Daoy (cell line): Measurements from ENCODE around the gene HDAC7. TPM values are rescaled to one million over a fixed set of nuclear protein-coding genes. Genes with fewer than 3 reads are reported as not detected.

Experiments used
- DNase-seq: peaks from one replicate; pipeline ENCODE4 v3.0.0-alpha.2; 2015; ENCODE audit warnings: low read depth
- total RNA-seq: library from RNA; depleted of rRNA; stranded (reverse); fragments of >200 nt; shearing (Covaris generic); gene quantifications from 2 replicates; pipeline ENCODE4 v1.2.3, GENCODE V29; 2014

HDAC7 gene
- total RNA-seq, 1 experiment from 2014 or later: 20.6 TPM

DNA sequence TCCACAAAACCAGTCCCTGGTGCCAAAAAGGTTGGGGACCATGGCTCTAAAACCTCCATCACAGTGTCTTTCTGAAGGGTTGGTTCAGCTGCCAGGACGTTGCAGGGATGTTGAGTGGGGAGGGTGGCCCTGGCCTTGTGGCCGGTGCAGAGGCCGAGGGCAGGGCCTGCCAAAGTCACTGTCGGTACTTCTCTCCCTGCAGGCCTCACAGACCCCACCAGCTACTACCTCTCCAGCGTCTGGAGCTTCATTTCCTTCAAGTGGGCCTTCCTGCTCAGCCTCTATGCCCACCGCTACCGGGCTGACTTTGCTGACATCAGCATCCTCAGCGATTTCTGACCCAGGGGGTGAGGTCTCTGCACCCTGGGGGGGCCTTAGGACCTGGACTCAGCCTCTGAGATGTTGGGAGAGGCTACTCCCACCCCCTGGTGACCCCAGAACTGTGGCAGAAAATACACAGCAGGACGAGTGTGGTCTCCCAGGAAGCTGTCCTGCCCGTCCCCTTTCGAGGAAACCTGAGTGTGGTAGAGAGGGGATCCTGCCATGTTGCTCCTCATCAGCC is 39.7 kb downstream of the HDAC7 start:
- no peak for DNase-seq

DNA sequence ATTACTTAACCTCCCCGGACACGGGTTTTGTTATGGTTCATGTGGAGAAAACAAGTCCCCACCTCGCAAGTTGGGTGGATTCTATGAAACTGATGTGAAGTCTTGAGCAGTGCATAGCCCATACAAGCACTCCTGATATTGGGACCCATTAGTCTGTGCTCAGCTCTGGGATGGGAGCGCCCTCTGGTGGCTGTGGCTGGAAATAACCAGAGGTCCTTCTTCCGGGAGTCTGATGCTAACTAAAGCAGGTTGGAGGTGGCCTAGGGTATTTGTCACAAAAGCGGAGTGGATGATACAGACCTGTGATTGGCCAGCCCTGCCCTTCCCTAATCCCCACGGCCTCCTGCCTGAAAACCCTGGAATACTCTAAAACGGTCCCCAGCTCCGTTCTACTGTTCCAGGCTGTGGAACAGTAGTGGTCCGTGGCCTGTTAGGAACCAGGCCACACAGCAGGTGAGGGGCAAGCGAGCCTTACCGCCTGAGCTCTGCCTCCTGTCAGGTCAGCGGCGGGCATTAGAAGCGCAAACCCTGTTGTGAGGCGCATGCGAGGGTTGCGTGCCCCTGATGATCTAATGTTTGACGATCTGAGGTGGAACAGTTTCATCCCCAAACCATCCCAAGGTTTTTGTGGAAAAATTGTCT is 40.3 kb downstream of the HDAC7 start:
- DNase-seq: peak; percentile 86

GRCh38 chr12:47778881-47779280 is 40.8 kb downstream of the HDAC7 start:
- DNase-seq: no peak

- DNase-seq: no peak
Measured at GRCh38 chr12:47777741-47778558, 41.8 kb downstream of the HDAC7 start.

GRCh38 chr12:47777151-47777550 is 42.6 kb downstream of the HDAC7 start:
- DNase-seq: no peak

DNA sequence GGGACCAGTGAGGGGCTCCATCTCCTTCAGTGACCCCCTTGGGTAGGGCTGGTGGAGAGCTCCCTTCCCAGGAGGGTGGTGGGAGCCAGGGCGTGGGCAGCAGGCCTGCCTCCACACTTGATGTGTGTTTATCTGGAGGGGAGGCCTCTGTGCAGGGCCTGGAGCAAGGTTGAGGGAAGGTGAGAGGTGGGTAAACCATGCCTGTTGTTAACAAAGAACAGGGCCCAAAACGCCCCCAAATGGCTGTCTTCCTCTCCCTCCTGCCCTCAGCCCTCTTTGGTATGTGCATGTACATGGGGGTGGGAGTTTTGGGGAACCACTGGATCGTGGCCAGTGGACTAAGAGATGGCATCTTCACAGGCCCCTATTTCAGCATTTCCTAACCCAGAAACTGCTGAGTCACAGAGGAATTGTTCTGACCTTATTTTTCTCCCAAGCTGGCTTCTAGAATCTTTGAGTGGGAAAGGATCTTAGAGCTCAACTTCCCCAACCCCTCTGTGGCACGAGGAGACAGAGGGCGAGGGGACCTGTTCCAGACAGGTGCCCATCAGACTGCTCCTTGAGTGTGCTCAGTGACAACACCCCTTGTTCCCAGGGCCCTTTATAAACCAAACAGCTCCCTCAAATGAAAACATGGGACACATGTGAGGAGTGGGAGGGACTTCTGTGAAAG is 43.1 kb downstream of the HDAC7 start:
- DNase-seq: no peak

DNA sequence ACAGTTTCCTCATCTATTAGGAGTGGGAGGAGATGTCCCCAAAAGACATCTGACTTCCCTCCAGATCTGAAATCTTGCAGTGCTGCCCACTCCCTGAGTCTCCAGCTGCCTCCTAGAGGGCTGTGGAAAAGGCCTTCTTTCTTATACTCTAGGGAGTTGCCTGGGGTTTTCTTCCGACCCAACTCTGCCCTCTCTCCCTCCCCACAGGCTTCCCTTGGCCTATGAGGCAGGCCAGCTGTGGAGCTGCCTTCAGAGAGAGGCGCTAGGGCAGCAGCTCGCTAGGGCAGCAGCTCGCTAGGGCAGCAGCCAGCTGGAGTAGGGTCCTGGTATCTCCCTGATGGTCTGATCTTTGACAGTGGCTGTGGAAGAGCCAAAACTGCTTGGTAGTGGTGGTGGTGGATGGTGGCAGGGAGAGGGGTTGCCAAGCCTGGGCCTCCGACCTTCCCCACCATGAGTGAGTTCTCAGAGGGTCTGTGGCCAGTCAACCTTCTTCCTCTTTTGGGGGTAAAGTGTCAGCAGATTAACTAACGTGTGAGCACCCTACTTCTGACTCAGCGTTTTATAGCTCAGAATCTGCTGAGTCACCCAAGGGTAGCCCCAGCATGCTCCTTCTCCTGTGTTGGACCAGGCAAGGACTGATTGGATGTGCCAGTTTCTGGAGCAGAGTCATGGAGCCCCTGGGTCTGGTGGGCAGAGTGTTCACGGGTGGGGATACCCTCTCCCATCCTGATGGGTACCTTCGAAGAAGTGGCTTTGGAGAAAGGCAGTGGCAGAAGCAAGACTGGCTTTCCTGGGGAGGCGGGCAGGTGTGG is 44.4 kb downstream of the HDAC7 start:
- DNase-seq: no peak

DNA sequence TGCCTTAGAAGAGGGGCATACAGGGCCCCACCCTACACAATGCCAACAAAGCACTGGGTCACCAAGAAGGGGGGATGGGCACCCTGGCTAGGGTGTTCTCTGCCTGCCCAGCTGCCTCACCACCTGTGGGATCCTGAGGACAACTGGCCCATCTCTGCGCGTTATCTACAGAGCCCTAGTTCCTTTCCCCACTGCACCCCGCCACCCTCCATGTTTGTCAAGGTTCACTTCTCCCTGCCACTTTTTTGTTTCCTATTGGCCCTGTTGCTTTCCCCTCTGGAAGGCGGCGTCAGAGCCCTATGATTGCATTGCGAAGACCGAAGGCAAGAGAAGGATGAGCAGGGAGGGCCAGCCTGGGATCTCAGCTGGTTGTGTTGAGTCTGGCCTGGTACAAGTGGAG is 45.0 kb downstream of the HDAC7 start:
- no peak for DNase-seq

- DNase-seq: no peak
Measured at GRCh38 chr12:47773858-47774580, 45.7 kb downstream of the HDAC7 start.

DNA sequence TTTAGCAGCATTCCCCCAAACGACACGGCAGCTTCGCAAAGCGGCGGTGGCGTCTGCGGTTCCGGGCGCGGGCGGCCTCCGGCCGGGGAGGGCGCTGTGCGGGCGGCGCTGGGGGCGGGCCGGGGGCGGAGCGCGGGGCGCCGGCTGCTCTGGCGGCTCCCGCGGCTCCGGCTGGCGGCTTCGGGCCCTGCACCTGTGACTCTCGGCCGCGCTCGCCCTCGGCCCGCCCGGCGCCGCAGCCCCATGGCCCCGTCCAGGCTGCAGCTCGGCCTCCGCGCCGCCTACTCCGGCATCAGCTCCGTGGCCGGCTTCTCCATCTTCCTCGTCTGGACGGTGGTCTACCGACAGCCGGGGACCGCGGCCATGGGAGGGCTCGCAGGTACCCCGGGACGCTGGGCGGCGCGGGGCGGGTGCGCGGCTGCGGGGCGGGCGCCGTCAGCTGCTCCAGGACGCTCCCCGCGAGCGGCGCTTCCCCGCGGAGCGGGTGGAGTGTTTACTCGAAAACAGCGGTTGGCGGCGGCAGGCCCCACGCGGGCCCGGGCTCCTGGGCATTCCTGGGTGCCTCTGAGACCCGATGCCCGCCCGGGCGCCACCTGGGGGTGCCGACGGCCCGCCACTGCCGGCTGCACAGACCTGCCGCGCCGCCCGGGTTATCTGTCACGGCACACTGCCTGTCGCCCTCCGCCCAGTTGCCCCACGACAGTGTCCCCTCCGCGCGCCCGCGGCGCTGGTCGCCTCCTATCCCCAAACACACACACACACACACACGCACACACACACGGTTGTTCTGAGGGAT is 46.4 kb downstream of the HDAC7 start, which contains the start of gene SLC48A1:
Gene SLC48A1, plus strand, starts transcription at position 177 of the 796 bp plus-strand sequence. Its CDS starts 67 bp downstream, at position 244.
- peak; percentile 80 for DNase-seq

DNA sequence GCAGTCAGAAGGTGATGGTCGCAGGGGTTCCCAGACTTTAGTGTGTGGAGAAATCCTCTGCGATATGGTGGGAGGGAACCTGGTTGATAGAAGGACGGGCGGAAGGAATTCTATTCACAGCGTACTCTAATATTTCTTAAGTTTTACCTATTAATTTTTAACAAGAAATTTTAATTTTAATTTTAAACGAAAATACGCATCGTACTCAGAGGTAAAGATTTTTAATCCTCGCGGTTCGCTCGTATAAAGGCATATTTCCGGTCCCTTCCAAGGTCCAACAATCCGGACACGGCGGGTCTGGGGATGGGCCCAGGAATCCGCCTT is 47.0 kb downstream of the HDAC7 start:
- DNase-seq: no peak

DNA sequence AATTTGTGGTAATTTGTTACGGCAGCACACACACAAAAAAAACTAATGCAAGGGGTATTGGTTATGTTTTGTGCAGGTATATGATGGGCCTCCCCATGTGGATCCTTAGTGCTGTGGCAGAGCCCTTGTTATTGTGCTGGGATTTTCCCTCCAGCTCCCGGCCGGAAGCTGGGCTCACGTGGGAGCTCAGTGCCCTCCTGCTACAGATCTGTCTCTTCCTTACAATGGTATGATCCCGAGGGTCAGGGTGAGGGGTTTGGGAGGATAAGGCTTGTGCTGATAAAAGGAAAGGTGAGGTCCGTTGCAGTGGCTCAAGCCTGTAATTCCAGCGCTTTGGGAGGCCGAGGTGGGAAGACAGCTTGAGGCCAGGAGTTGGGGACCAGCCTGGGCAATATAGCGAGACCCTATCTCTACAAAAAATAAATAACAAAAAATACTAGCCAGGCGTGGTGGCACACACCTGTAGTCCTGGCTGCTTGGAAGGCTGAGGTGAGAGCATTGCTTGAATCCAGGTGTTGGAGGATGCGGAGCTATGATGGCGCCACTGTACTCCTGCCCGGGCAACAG is 47.5 kb downstream of the HDAC7 start:
- no peak for DNase-seq

DNA sequence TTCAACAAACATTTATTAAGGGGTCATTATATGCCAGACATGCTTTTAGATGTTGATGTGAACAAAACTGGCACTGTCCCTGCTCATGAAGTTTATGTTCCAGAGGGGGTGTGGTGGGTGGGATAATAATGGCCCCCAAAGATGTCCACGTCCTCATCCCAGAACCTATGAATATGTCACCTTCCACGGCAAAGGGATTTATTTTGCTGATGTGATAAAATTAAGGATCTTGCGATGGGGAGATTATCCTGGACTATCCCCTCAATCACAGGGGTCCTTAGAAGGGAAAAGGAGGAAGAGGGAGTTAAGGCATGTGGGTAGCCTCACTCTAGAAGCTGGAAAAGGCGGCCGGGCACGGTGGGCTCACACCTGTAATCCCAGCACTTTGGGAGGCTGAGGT is 48.4 kb downstream of the HDAC7 start:
- no peak for DNase-seq

GRCh38 chr12:47770086-47770726 is 49.5 kb downstream of the HDAC7 start:
- DNase-seq: no peak

- no peak for DNase-seq
Measured at GRCh38 chr12:47769234-47770085, 50.2 kb downstream of the HDAC7 start.

DNA sequence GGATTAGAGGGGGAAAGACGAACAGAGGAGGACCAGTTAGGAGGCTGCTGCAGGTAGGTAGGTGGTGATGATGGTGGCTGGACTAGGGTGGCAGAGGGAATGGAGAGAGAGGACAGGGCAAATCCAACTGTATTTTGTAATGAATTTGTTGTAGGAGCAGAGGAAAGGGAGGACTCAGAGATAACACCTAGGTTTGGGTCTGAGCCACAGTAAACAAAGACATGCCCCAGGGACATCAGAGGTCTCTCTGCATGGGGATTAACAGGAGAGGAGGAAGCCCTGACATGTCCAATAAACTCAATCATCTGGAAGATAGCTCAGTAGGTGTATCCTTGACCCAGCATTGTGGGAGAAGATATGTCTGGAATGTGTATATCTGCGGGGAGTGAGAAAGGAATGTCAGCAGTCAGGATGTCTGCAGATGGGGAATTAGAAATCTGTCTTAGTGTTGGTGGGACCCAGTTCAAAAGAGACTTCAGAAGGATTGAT is 51.3 kb downstream of the HDAC7 start:
- peak; percentile 65 for DNase-seq

- peak; percentile 68 for DNase-seq
Measured at GRCh38 chr12:47767216-47767724, 52.4 kb downstream of the HDAC7 start.
